Muscle layer of colon (tissue), 2 donors: ENCODE measurements around the gene FNDC3B.
A peak's percentile ranks its signal among the peaks of the same experiment; 100 is the strongest.

Source experiments
- H3K27ac ChIP-seq: one replicate; pipeline ENCODE4 v1.7.0; 2013; ENCODE audit warnings: low read depth, mild to moderate bottlenecking, low read length, moderate library complexity
- H3K27me3 ChIP-seq, 2 donors: one replicate each; pipeline ENCODE4 v1.7.0; 2013; ENCODE audit warnings: low read length in 2 of 2, mild to moderate bottlenecking in 2 of 2; ENCODE audit not compliant: insufficient read depth in 2 of 2, control insufficient read depth in 1 of 2
- H3K36me3 ChIP-seq: one replicate; pipeline ENCODE4 v1.7.0; 2013; ENCODE audit warnings: mild to moderate bottlenecking, low read length; ENCODE audit not compliant: insufficient read depth
- H3K4me1 ChIP-seq: one replicate; pipeline ENCODE4 v1.7.0; 2013; ENCODE audit warnings: mild to moderate bottlenecking, low read length; ENCODE audit not compliant: insufficient read depth
- H3K4me3 ChIP-seq, 2 donors: one replicate each; pipeline ENCODE4 v1.7.0; 2013; ENCODE audit warnings: low read length in 2 of 2, low read depth in 1 of 2, mild to moderate bottlenecking in 1 of 2, moderate library complexity in 1 of 2
- H3K9ac ChIP-seq: one replicate; pipeline ENCODE4 v1.7.0; 2013; ENCODE audit warnings: low read length
- H3K9me3 ChIP-seq: one replicate; pipeline ENCODE4 v1.7.0; 2013; ENCODE audit warnings: mild to moderate bottlenecking, low read length
- donor health status: abdominal sarcoma.
- donor health status: Adenocarcinoma of cecum.

FNDC3B gene

DNA sequence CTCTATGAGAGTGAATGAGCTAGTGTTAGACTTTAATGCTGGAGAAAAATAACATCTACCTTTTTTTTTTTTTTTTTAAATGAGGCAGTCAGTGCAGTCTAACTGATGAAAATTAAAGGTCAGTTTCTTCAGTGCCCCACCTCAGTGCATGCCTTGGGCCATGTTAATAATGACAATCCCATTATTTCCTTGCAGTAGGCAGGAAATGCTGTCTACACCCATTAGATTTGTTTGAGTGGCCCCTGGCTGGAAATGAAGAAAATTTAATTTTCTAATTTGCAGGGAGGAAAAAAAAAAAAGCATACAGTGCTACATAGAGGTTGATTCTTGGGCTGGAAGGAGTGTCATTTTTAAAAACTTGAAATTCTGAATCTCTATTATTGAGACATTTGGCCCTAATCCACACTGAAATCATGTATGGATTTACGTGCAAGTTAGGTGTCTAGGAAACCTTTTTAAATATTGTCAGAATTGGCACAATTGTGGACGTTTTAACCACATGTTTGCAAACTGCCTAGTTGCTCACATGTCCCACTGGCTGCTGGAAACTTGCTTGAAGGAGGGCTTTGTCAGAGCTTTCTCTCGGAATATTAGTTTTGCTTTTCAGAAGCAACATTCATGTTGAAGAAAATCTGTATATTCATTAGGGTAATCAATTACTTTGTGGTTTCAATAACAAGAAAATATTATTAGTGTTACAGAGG, 18.4 kb downstream of the FNDC3B start:
- Histone ChIP-seq H3K27me3 (no peaks in the 10 kb centered on the region), H3K4me1 (peaks cover 56% of the 10 kb centered on the region), H3K9ac (no peak overlapping the region), H3K27ac (no peak overlapping the region), H3K36me3 (no peaks in the 10 kb centered on the region), H3K9me3 (no peaks in the 10 kb centered on the region), H3K4me3 (no peak overlapping the region)

DNA sequence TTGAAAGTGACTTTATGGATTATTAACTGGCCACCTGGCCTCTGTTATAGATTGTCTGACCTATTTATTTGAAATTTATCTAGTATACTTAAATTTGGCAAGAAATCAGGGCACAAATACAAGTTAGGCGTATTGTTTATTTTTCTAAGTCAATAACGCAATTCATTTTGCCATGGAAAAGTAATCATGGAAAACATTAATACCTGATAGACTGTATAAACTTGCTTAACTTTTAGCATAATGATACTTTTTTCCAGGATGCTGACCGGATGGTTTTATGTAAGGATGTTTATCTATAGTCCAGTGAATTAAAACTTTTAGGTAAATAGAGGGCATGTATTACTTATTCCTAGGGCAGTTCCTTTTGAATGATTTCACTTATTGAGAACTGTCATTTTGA, 20.2 kb downstream of the FNDC3B start:
- Histone ChIP-seq H3K4me3 (no peak overlapping the region), H3K9me3 (no peaks in the 10 kb centered on the region), H3K36me3 (no peaks in the 10 kb centered on the region), H3K27ac (no peak overlapping the region), H3K4me1 (peaks cover 63% of the 10 kb centered on the region), H3K27me3 (no peaks in the 10 kb centered on the region), H3K9ac (no peak overlapping the region)

- no peak overlapping the region for H3K9ac ChIP-seq
- no peak overlapping the region for H3K27ac ChIP-seq
Measured at GRCh38 chr3:172060234-172060633, 20.9 kb downstream of the FNDC3B start.

GRCh38 chr3:172061724-172062184, 22.4 kb downstream of the FNDC3B start:
- Histone ChIP-seq H3K9me3 (no peaks in the 10 kb centered on the region), H3K4me3 (peak overlapping the region in 1 of 2 donors; percentile 11), H3K27me3 (no peaks in the 10 kb centered on the region), H3K27ac (peak overlapping the region; percentile 42), H3K36me3 (no peaks in the 10 kb centered on the region), H3K9ac (no peak overlapping the region), H3K4me1 (peaks cover 70% of the 10 kb centered on the region)

More at GRCh38 chr3:172060234-172060633, 20.9 kb downstream of the FNDC3B start:
- Histone ChIP-seq H3K4me3 (no peak overlapping the region), H3K4me1 (peaks cover 67% of the 10 kb centered on the region), H3K36me3 (no peaks in the 10 kb centered on the region), H3K27me3 (no peaks in the 10 kb centered on the region), H3K9me3 (no peaks in the 10 kb centered on the region)

DNA sequence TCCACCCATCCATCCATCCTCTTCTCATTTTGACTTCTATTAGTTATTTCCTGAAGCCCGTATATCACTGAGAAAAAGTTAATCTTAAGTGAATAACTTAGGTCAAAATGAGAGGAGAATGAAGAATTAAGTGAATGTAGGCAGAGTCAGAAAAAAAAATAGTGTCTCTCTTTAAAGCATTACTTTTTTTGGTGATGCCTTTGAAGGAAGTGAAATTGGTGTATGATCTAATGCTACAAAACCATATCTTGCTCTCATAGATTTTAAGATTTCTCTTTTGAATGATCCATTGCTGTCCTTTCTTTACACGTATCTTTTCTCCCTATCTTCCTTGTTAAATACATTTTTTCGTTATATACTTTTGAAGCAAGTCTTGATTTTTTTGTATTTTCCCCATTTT, 23.4 kb downstream of the FNDC3B start:
- Histone ChIP-seq H3K27ac (no peak overlapping the region), H3K4me1 (peaks cover 66% of the 10 kb centered on the region), H3K4me3 (no peak overlapping the region), H3K36me3 (no peaks in the 10 kb centered on the region), H3K27me3 (no peaks in the 10 kb centered on the region), H3K9ac (no peak overlapping the region), H3K9me3 (no peaks in the 10 kb centered on the region)

- peaks cover 61% of the 10 kb centered on the region for H3K4me1 ChIP-seq
- H3K4me3 ChIP-seq, result no peak overlapping the region
- H3K27ac ChIP-seq, result no peak overlapping the region
- no peaks in the 10 kb centered on the region for H3K27me3 ChIP-seq
- no peaks in the 10 kb centered on the region for H3K9me3 ChIP-seq
- no peaks in the 10 kb centered on the region for H3K36me3 ChIP-seq
- no peak overlapping the region for H3K9ac ChIP-seq
Measured at GRCh38 chr3:172063456-172064432, 24.4 kb downstream of the FNDC3B start.

DNA sequence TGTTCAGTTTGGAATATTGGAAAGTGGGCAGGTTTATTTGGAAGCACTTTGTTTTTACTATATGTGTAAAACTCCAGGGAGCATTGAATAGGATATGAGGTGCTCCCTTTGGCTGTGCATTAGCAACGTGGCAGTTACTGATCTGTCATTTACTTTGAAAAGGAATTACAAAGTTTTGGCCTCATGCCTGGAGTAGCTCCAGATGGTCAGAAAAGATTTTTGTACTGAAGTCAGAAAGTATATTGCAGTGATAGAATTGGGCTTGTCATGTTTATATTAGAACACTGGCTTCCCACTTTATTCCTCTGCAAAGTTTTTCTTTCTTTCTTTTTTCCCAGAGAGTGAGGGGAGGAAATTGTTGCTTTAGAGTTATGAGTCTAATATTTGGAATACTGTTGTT, 26.1 kb downstream of the FNDC3B start:
- Histone ChIP-seq H3K27ac (peak overlapping the region; percentile 1), H3K36me3 (no peaks in the 10 kb centered on the region), H3K4me3 (no peak overlapping the region), H3K4me1 (peaks cover 44% of the 10 kb centered on the region), H3K27me3 (no peaks in the 10 kb centered on the region), H3K9ac (no peak overlapping the region), H3K9me3 (no peaks in the 10 kb centered on the region)

DNA sequence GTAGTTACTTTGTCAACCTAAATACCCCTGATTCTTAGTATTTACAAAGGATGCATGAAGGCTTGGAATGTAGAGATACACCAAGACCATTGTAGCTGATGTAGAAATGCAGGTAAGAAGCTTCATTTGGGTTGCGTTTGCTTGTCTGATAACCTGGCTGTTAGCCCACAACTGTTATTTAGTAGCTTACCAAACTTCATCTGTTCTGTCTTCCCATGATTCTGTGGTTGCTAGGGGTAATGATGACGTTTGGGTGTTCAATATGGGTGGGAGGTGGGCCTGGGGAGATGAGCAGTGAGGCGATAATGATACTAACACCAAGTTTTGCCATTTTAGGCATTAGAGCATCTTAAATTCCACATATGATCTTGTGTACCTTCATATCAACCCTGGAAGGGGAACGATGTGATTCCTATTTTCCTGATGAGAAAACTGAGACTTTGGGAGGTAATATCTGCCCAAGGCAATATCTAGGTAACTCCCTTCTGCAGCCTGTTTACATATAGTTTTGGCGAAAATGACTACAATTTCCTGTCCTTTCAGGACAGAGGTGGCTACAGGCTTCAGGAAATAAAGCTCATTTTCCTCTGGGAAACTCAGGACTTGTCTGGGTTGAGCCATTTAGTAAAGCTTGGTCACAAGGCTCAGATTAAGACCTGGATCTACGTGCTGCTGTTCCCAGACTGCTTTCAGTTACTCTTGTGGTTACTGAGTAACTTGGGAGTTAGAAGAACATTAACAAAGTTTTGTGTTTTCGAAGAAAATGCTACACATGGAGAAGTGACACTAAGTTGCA, 26.8 kb downstream of the FNDC3B start:
- Histone ChIP-seq H3K4me1 (peaks cover 44% of the 10 kb centered on the region), H3K4me3 (no peak overlapping the region), H3K27me3 (no peaks in the 10 kb centered on the region), H3K9ac (no peak overlapping the region), H3K27ac (no peak overlapping the region), H3K9me3 (no peaks in the 10 kb centered on the region), H3K36me3 (no peaks in the 10 kb centered on the region)

DNA sequence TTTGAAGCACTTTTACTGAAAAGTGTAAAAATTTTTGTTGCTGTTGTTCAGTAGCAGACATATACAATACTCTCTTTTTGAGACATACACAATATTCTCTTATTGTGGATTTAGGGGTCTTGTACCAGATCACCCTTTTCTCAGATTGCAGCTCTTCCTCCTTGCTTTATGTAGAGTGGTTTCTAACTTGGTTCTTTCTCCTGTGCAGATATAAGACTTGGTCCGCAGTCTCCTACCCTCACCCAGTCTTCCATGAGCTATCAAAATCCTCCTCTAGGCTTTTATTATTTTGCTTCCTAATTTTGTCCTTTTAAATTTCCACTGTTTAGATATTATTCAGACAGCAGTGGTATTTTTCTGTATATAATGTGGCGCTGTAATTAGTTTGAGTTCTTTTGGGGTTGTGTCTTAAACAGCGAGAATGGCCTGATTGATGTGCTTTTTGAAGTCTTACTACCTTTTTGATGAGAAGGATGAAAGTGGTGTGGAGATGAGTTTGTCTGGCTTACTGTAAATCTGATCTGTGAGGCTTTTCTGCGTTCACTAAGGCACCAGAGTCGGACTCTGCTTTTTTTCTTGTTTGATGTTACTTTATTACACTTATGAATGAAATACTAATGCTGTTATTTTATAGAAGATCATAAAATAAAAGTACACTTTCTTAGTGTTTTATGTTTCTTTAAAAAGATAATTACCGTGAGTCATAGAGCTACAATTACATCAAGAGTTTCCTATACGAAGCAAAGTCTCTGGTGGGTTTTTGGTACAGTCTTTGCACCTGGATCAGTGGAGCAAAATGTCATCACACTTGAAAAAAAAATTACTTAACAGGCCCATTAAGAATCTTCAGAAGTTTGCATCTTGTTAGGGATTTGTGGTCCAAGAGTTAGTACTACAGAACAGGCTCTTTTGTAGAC, 27.8 kb downstream of the FNDC3B start:
- H3K4me3 ChIP-seq, result no peak overlapping the region
- no peak overlapping the region for H3K9ac ChIP-seq
- H3K27me3 ChIP-seq, result no peaks in the 10 kb centered on the region
- no peaks in the 10 kb centered on the region for H3K36me3 ChIP-seq
- no peaks in the 10 kb centered on the region for H3K9me3 ChIP-seq
- H3K27ac ChIP-seq, result no peak overlapping the region
- peaks cover 37% of the 10 kb centered on the region for H3K4me1 ChIP-seq

GRCh38 chr3:172067837-172068440, 28.6 kb downstream of the FNDC3B start:
- no peak overlapping the region for H3K4me3 ChIP-seq
- H3K36me3 ChIP-seq, result no peaks in the 10 kb centered on the region
- H3K27ac ChIP-seq, result no peak overlapping the region
- H3K9me3 ChIP-seq, result no peaks in the 10 kb centered on the region
- H3K9ac ChIP-seq, result no peak overlapping the region
- no peaks in the 10 kb centered on the region for H3K27me3 ChIP-seq
- H3K4me1 ChIP-seq, result peaks cover 38% of the 10 kb centered on the region
